Stimulated activated CD4-positive, alpha-beta T cell treated with anti-CD3 and anti-CD28 coated beads, TNF-alpha, amount 100 ng/mL, for 24 hours (primary cell): ENCODE results near the gene ITGB3.

Experiments used
- DNase-seq, 3 experiments: peaks; one replicate each; pipeline ENCODE4 v3.0.0-alpha.2; 2020; ENCODE audit warnings: low read depth in 3 of 3

Gene ITGB3

GRCh38 chr17:47299239-47299910 is 45.7 kb downstream of the ITGB3 start:
- no peak for DNase-seq

GRCh38 chr17:47300718-47301117 is 47.1 kb downstream of the ITGB3 start:
- no peak for DNase-seq

DNA sequence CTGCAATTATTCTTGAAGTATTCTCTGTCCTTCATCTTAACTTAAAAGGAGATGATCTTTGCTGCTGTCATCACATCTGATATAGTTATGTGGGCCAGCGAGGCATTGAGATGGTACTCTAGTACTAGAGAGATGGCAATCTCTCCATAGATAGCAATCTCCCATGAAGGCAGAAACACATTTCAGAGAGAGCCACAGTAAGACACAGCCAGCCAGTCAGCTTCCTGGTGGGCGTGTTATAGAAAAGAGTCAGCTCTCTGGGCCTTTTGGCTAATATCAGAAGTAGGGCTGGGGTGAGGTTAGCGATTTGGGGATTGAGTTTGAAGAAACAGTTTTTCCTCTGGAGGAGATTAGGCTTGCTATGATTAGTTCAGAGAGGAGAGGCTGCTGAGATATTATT is 47.5 kb downstream of the ITGB3 start:
- no peak for DNase-seq

GRCh38 chr17:47301831-47302230 is 48.2 kb downstream of the ITGB3 start:
- DNase-seq: no peak

DNA sequence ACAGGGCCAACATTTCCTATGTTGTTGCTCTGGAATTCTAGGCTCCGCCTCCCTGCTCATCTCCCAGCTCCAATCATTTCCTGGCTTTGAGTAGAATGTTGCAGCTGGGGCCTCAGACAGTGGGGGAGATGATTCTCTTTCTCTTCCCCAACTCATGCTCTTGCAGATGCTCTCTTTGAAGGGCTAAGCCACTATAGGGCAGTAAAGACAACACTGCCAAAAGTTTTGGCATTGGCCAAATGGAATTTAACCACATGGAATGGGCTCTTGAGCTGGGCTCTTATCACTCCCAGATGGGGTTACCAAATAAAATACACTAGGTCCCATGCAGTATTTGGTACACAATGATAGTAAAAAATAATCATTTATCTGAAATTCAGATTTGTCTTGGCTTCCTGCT is 50.6 kb downstream of the ITGB3 start:
- DNase-seq: no peak

GRCh38 chr17:47305302-47305923 is 51.8 kb downstream of the ITGB3 start:
- DNase-seq: no peak

GRCh38 chr17:47310186-47310733 is 56.6 kb downstream of the ITGB3 start:
- DNase-seq: no peak

DNA sequence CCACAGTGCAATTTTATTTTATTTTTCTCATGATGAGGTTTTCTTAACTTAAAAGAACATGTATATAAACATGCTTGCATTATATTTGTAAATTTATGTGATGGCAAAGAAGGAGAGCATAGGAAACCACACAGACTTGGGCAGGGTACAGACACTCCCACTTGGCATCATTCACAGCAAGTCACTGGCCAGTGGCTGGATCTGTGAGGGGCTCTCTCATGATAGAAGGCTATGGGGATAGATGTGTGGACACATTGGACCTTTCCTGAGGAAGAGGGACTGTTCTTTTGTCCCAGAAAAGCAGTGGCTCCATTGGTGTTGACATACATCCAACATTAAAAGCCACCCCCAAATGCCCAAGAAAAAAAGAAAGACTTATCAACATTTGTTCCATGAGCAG is 57.8 kb downstream of the ITGB3 start:
- no peak for DNase-seq

GRCh38 chr17:47315451-47316266 is 62.0 kb downstream of the ITGB3 start:
- DNase-seq: no peak

DNA sequence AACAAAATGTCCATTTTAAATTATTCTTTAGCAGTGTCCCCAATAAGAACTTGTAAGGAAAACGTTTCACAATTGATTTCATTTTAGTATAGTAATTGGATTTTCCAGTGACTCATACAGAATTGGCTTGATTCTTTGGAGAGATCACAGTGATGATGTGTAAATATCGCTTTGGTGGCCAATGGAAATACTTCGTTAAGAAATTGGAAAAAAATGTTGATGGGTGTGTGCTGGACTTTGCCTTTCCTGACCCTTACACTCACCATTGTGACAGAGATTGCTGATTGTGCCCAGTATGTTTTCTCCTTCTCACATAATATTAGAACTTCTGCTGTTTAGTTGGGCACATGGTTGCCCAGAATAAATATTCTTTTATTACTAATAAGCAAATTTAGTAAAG is 62.7 kb downstream of the ITGB3 start:
- no peak for DNase-seq

DNA sequence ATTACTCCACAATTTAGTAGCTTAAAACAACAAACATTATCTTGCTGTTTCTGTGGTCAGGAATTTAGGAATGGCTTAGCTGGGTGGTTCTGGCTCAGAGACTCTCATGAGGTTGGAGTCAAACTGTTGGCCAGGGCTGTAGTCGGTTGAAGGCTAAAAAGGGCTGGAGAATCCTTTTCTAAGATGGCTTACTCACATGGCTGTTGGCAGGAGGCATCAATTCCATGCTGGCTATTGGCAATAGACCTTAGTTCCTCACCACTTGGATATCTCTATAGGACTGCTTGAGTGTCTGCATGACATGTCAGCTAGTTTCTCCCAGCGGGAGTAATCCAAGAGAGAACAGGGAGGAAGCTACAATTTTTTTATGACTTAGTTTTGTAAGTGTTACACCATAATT is 63.5 kb downstream of the ITGB3 start:
- DNase-seq: no peak

- DNase-seq: no peak
These were observed 64.7 kb downstream of the ITGB3 start for GRCh38 chr17:47318197-47318918.

- DNase-seq: no peak
These were observed 67.4 kb downstream of the ITGB3 start for GRCh38 chr17:47320879-47321502.

DNA sequence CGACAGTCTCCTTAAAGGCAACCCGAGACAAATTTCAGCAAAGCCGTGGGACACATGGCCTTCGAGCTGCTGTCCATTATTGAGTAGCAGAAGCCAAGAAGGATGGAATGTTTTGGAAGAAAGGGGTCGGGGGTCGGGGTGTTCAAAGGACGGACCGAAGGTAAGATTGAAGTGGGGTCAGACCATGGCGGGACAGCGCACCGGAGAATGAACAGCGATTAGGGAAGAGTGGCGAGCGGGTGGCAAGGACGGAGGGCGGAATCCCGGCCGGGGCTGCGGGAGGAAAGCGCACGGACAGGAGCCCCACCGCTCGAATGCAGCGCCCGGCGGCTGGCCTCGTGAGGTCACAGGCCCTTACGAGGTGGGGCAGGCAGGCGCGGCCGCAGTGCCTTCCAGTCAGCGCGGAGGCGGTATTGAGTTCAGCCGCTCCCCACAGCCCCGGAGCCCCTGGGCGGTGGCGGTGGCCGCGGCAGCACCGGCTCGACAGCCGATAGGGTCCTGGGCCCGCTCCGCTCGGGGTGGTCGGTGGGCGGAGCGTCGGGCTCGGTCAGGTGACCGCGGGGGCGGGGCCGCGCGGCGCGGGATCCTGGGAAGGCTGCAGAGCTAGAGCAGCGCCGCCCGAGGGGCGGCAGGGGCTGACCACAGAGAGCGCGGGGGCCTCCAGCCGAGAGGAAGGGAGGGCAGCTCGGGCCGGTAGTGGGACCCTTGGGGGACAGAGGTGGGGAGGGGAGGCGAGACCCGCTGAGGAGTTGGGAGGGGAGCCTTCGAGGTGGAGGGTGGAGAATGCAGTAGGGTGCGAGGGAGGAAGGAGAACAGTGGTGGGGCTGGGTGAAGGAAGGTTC is 70.0 kb downstream of the ITGB3 start, which contains the start of gene EFCAB13:
TSS of gene EFCAB13 (plus strand) at position 574 of the 842 bp plus-strand sequence. CDS start 4,399 bp downstream, outside the sequence.
- peak; percentile 42 to 76 (median 54) for DNase-seq

- peak in 2 of 3 experiments; percentile 16 to 44 for DNase-seq
These were observed 70.8 kb downstream of the ITGB3 start for GRCh38 chr17:47324224-47325020.

DNA sequence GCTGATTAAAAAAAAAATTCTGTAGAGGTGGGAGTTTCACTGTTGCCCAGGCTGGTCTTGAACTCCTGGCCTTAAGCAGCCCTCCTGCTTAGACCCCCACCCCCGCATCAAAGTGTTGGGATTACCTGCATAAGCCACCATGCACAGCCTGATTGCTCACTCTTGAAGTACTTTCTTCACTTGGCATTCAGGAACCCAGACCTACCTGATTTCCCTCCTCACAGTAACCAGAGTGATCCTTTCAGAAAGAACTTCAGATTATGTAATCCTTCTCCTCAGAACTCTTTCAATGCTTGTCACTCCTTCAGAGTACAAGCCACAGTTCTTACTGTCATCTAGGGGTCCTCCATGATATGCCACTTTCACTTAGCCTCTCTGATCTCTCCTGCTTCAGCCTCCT is 71.5 kb downstream of the ITGB3 start:
- no peak for DNase-seq

GRCh38 chr17:47330548-47330947 is 76.9 kb downstream of the ITGB3 start:
- DNase-seq: no peak

DNA sequence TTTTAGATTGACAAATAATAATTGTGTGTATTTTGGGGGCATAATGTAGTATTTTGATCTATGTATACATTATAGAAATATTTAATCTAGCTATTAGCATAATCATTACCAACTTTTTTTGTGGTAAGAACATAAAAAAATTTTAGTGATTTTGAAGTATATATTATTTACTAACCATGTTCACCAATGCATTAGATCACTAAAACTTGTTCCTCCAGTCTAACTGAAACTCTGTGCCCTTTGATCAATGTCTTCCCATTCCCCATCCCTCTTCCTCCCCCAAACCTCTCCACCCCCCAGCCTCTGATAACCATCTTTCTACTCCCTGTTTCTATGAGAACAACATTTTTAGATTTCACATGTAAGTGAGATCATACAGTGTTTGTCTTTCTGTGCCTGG is 78.7 kb downstream of the ITGB3 start:
- DNase-seq: no peak

GRCh38 chr17:47335101-47335936 is 81.7 kb downstream of the ITGB3 start:
- no peak for DNase-seq
